Measurements from ENCODE around the gene TALDO1. TPM values are rescaled to one million over a fixed set of nuclear protein-coding genes. Genes with fewer than 3 reads are reported as not detected.

Gene TALDO1
- total and polyA plus RNA-seq, 2 of the 8 experiments (the other 6 are each of a cell fraction or from before 2014, with no cell fraction given) = 265 to 308 TPM

DNA sequence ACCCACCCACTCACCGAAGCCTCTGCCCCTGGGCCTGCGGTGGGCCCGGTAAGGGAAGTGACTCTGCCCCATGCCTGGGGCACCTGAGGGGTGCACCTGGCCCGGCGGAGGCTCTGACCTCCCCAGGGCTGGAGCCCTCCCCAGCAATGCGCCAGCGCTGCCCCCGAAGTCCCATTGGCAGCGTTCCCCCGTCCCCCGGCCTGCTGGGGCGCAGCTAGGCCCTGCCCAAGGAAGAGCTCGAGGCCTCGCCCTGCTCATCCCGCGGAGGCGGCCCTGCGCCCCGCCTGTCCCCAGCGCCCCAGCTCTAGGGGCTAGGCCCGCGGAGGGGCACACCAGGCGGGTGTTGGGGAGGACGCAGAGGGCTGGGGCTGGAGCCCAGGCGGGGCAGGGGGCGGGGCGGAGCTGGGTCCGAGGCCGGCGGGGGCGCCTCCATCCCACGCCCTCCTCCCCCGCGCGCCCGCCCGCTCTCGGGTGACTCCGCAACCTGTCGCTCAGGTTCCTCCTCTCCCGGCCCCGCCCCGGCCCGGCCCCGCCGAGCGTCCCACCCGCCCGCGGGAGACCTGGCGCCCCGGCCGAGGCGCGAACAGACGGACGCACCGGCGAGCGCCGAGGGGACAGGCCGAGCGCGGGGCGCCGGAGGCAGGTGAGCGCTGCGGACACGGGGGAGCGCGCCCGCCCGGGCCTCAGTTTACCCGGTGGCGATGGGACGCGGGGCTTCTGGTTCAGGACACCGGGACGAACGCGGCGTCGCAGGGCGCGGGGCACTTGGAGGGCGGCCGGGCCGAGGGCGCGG is 41.4 kb upstream of the TALDO1 start, which contains the start of gene EPS8L2 (continued):
- TF ChIP-seq EP300 (IDR thresholded peaks at IDR 0.05; ENCODE audit: borderline replicate concordance in 1 of 2, low read depth in 2 of 2, low read length in 2 of 2) (no peak), RXRA (IDR thresholded peaks at IDR 0.05; ENCODE audit: insufficient read depth, low read depth, low read length) (no peak), MAX (IDR thresholded peaks at IDR 0.05) (no peak), BACH1 (IDR thresholded peaks at IDR 0.05; ENCODE audit: low read length) (no peak)

All from H1 (cell line).